Measurements from ENCODE around the gene CISTR.

DNA sequence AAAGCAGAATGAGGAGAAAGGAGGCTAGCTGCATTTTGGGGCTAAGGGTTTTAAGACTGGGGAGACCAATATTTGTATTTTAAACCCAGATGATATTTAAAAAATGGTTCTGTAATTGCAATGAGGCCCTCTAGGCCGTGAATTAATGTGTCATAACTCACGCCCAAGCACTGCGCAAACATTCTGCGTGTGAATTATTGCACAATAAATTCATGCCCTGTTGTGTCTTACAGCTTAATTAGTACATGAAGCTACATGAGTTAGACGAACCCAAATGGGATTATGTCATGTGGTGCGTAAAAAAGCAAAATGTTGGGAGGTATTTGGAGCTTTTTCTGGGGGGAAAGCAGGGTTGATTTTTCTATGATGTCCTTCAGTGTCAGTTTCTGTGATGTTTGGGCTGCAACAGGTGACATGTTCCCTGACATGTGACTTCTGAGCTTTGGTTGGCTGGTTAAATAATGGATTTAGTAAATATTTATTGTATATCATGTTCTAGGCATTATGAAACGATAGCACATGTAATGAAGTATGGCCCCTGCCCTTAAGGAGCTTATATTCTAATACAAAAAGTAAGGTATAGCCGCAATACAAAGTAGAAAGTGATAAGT, 30.4 kb upstream of the CISTR start:
- TF ChIP-seq POLR2A (IDR thresholded peaks at IDR 0.05; ENCODE audit: low read depth, low read length) (no peak), POLR2AphosphoS5 (IDR thresholded peaks at IDR 0.05; ENCODE audit: low read depth, low read length) (no peak), SPI1 (IDR thresholded peaks at IDR 0.05; ENCODE audit: low read depth, low read length) (no peak), TAF1 (IDR thresholded peaks at IDR 0.05; ENCODE audit: low read depth, low read length) (no peak), PAX5 (IDR thresholded peaks at IDR 0.05; ENCODE audit: insufficient read depth, low read length, severe bottlenecking) (no peak), POU2F2 (IDR thresholded peaks at IDR 0.05; ENCODE audit: low read depth, low read length) (no peak)

Data from GM12891 (cell line).